ENCODE data around the gene TGFB2.

Gene TGFB2

GRCh38 chr1:218390618-218391017 is 45.5 kb downstream of the TGFB2 start:
- no peak for DNase-seq (ENCODE audit: low read depth)

- DNase-seq (ENCODE audit: low read depth) = no peak
Measured at GRCh38 chr1:218392780-218393179, 47.6 kb downstream of the TGFB2 start.

- DNase-seq (ENCODE audit: low read depth) = no peak
Measured at GRCh38 chr1:218394416-218394815, 49.3 kb downstream of the TGFB2 start.

GRCh38 chr1:218394989-218395388 is 49.9 kb downstream of the TGFB2 start:
- DNase-seq (ENCODE audit: low read depth) = no peak

- DNase-seq (ENCODE audit: low read depth) = no peak
Measured at GRCh38 chr1:218395916-218396315, 50.8 kb downstream of the TGFB2 start.

GRCh38 chr1:218397752-218398339 is 52.7 kb downstream of the TGFB2 start:
- no peak for DNase-seq (ENCODE audit: low read depth)

GRCh38 chr1:218400624-218401023 is 55.5 kb downstream of the TGFB2 start:
- no peak for DNase-seq (ENCODE audit: low read depth)

- DNase-seq (ENCODE audit: low read depth) = no peak
Measured at GRCh38 chr1:218401441-218401997, 56.4 kb downstream of the TGFB2 start.

- no peak for DNase-seq (ENCODE audit: low read depth)
Measured at GRCh38 chr1:218401998-218402785, 57.1 kb downstream of the TGFB2 start.

GRCh38 chr1:218402786-218403120 is 57.6 kb downstream of the TGFB2 start:
- DNase-seq (ENCODE audit: low read depth) = no peak

GRCh38 chr1:218403300-218403699 is 58.2 kb downstream of the TGFB2 start:
- no peak for DNase-seq (ENCODE audit: low read depth)

GRCh38 chr1:218407630-218408029 is 62.5 kb downstream of the TGFB2 start:
- DNase-seq (ENCODE audit: low read depth) = no peak

GRCh38 chr1:218408135-218408534 is 63.0 kb downstream of the TGFB2 start:
- no peak for DNase-seq (ENCODE audit: low read depth)

GRCh38 chr1:218408942-218409341 is 63.8 kb downstream of the TGFB2 start:
- DNase-seq (ENCODE audit: low read depth) = no peak

GRCh38 chr1:218409946-218410510 is 64.9 kb downstream of the TGFB2 start:
- DNase-seq (ENCODE audit: low read depth) = no peak

GRCh38 chr1:218411101-218411500 is 66.0 kb downstream of the TGFB2 start:
- DNase-seq (ENCODE audit: low read depth) = no peak

GRCh38 chr1:218412171-218412570 is 67.0 kb downstream of the TGFB2 start:
- no peak for DNase-seq (ENCODE audit: low read depth)

- no peak for DNase-seq (ENCODE audit: low read depth)
Measured at GRCh38 chr1:218413179-218413578, 68.0 kb downstream of the TGFB2 start.

GRCh38 chr1:218414060-218414728 is 69.1 kb downstream of the TGFB2 start:
- DNase-seq (ENCODE audit: low read depth) = no peak

- DNase-seq (ENCODE audit: low read depth) = no peak
Measured at GRCh38 chr1:218415726-218416125, 70.6 kb downstream of the TGFB2 start.

GRCh38 chr1:218421531-218421930 is 76.4 kb downstream of the TGFB2 start:
- DNase-seq (ENCODE audit: low read depth) = no peak

GRCh38 chr1:218424502-218424901 is 79.4 kb downstream of the TGFB2 start:
- DNase-seq (ENCODE audit: low read depth) = no peak
